HepG2 (cell line): Measurements from ENCODE around the gene SGMS1.

Experiments
- AFF4 ChIP-seq: sonication (generic); formaldehyde crosslinking; IDR thresholded peaks from 2 replicates; pipeline ENCODE4 v1.4.0; 2020; ENCODE audit warnings: missing genetic modification reagents
- CBX2 ChIP-seq, 2 experiments: fragments of 200-600 bp in 1 of 2; sonication (generic); formaldehyde crosslinking in 1 of 2; IDR thresholded peaks; 2 replicates each; pipeline versions ENCODE4 v1.7.0 to v1.8.1; 2018 to 2022; ENCODE audit warnings: low read depth in 2 of 2, low read length in 1 of 2, mild to moderate bottlenecking in 1 of 2, missing genetic modification reagents in 1 of 2
- CEBPG ChIP-seq: IDR thresholded peaks from 2 replicates; pipeline ENCODE4 v1.6.1; 2016
- CTCF ChIP-seq: sonication (generic); formaldehyde crosslinking; IDR thresholded peaks from 2 replicates; pipeline ENCODE4 v1.5.0; 2020; ENCODE audit warnings: mild to moderate bottlenecking, missing genetic modification reagents, moderate library complexity
- FOXM1 ChIP-seq: sonication (generic); formaldehyde crosslinking; IDR thresholded peaks from 2 replicates; pipeline ENCODE4 v1.5.0; 2020; ENCODE audit warnings: missing genetic modification reagents
- HCFC1 ChIP-seq: fragments of 150-350 bp; IDR thresholded peaks from 2 replicates; pipeline ENCODE4 v1.6.1; 2014; ENCODE audit warnings: low read depth, low read length
- NBN ChIP-seq: fragments of 450-650 bp; conservative IDR thresholded peaks from 2 replicates; pipeline ENCODE4 v1.6.1; 2017
- NCOA5 ChIP-seq: sonication (generic); formaldehyde crosslinking; IDR thresholded peaks from 2 replicates; pipeline ENCODE4 v1.4.0; 2020; ENCODE audit warnings: missing genetic modification reagents
- PLRG1 ChIP-seq: fragments of 450-650 bp; conservative IDR thresholded peaks from 2 replicates; pipeline ENCODE4 v1.6.1; 2016
- POLR2A ChIP-seq, 2 experiments: IDR thresholded peaks; 2 replicates each; pipeline ENCODE4 v1.6.1; 2011; ENCODE audit warnings: low read depth in 2 of 2, low read length in 2 of 2, mild to moderate bottlenecking in 1 of 2, moderate library complexity in 1 of 2; ENCODE audit not compliant: insufficient read depth in 1 of 2
- RAD21 ChIP-seq: fragments of 450-650 bp; formaldehyde crosslinking; IDR thresholded peaks from 2 replicates; pipeline ENCODE4 v1.5.0; 2020; ENCODE audit warnings: mild to moderate bottlenecking
- STAG1 ChIP-seq: sonication (generic); formaldehyde crosslinking; IDR thresholded peaks from 2 replicates; pipeline ENCODE4 v1.4.0; 2020; ENCODE audit warnings: missing genetic modification reagents
- TAF1 ChIP-seq: sonication (generic); formaldehyde crosslinking; IDR thresholded peaks from 2 replicates; pipeline ENCODE4 v1.4.0; 2020; ENCODE audit warnings: missing genetic modification reagents
- ZNF282 ChIP-seq: fragments of 450-650 bp; IDR thresholded peaks from 2 replicates; pipeline ENCODE4 v1.6.1; 2018; ENCODE audit not compliant: partially characterized antibody

GRCh38 chr10:50522908-50523307, 100.8 kb downstream of the SGMS1 start:
- TF ChIP-seq FOXM1 (CRISPR knock-in tag): no peak
- TF ChIP-seq RAD21: no peak
- TF ChIP-seq CTCF (CRISPR knock-in tag): no peak
- TF ChIP-seq HCFC1: no peak
- no peak for TF ChIP-seq TAF1 (CRISPR knock-in tag)
- TF ChIP-seq ZNF282: no peak
- no peak for TF ChIP-seq AFF4 (CRISPR knock-in tag)
- TF ChIP-seq PLRG1: no peak
- TF ChIP-seq NCOA5: no peak
- TF ChIP-seq CEBPG (CRISPR knock-in tag): no peak
- TF ChIP-seq NBN: no peak
- TF ChIP-seq POLR2A (IDR thresholded peaks at IDR 0.05; ENCODE audit: insufficient read depth in 1 of 2, low read depth in 2 of 2, low read length in 2 of 2): no peak
- no peak for TF ChIP-seq STAG1 (CRISPR knock-in tag)
- TF ChIP-seq CBX2 (IDR thresholded peaks at IDR 0.05; ENCODE audit: low read depth, low read length): no peak
- no peak for TF ChIP-seq CBX2 (CRISPR knock-in tag; IDR thresholded peaks at IDR 0.05; ENCODE audit: low read depth)
